IMR-90 (cell line): ENCODE measurements around the gene SEMA4D. TPM values are rescaled to one million over a fixed set of nuclear protein-coding genes. Genes with fewer than 3 reads are reported as not detected.

Source experiments
- ATAC-seq: fragments of 200-7000 bp; cut with Tn5 transposase; 2 replicates; pipeline ENCODE4 v1.9.1; 2020; ENCODE audit warnings: low read depth, mild to moderate bottlenecking, moderate library complexity
- BruUV-seq: library from RNA; stranded (reverse); fragments of 400-500 nt; replicated peaks from 2 replicates; lab custom pipeline; 2021; lab: Mats Ljungman, UMichigan
- CTCF ChIA-PET: fragments of 300-600 bp; formaldehyde crosslinking; extraction: SDS; loops from one replicate; lab custom pipeline; 2021; ENCODE audit warnings: antibody characterized with exemption; lab: Yijun Ruan, JAX
- POLR2A ChIA-PET: fragments of 300-600 bp; sonication (Branson Sonifier 250); formaldehyde crosslinking; loops from one replicate; lab custom pipeline; 2022; ENCODE audit warnings: antibody characterized with exemption; ENCODE audit not compliant: unreplicated experiment; lab: Charles Lee
- DNase-seq: peaks from one replicate; pipeline ENCODE4 v3.0.0; 2013
- H2AFZ ChIP-seq: replicated peaks from 2 replicates; pipeline ENCODE3; 2013; ENCODE audit warnings: low read length, mild to moderate bottlenecking; ENCODE audit not compliant: poor library complexity
- H2AK5ac ChIP-seq: 2 replicates; pipeline ENCODE4 v1.6.1; 2013; ENCODE audit warnings: low read depth, low read length, inconsistent platforms
- H2AK9ac ChIP-seq: replicated peaks from 2 replicates; pipeline ENCODE3; 2013; ENCODE audit warnings: mild to moderate bottlenecking, low read depth, low read length, moderate library complexity; ENCODE audit not compliant: poor library complexity
- H2BK120ac ChIP-seq: 2 replicates; pipeline ENCODE4 v1.6.1; 2013; ENCODE audit warnings: low read depth, low read length, inconsistent platforms
- H2BK15ac ChIP-seq: 3 replicates; pipeline ENCODE4 v1.6.1; 2013; ENCODE audit warnings: low read depth, low read length, inconsistent platforms
- H2BK20ac ChIP-seq: 2 replicates; pipeline ENCODE4 v1.6.1; 2013; ENCODE audit warnings: low read depth, mild to moderate bottlenecking, inconsistent platforms, low read length, moderate library complexity
- H2BK5ac ChIP-seq: 2 replicates; pipeline ENCODE4 v1.6.1; 2013; ENCODE audit warnings: mild to moderate bottlenecking, low read depth, low read length, inconsistent platforms; ENCODE audit not compliant: poor library complexity, severe bottlenecking
- H3K14ac ChIP-seq: replicated peaks from 2 replicates; pipeline ENCODE4 v1.6.1; 2013; ENCODE audit warnings: low read depth, low read length, inconsistent platforms
- H3K18ac ChIP-seq: 2 replicates; pipeline ENCODE4 v1.6.1; 2013; ENCODE audit warnings: low read depth, low read length, control low read depth
- H3K23ac ChIP-seq: 2 replicates; pipeline ENCODE4 v1.6.1; 2013; ENCODE audit warnings: low read depth, low read length, inconsistent platforms
- H3K27ac ChIP-seq: 2 replicates; pipeline ENCODE4 v1.5.1; 2013; ENCODE audit warnings: mild to moderate bottlenecking, control low read depth, low read length; ENCODE audit not compliant: insufficient read depth
- H3K27me3 ChIP-seq: 2 replicates; pipeline ENCODE4 v1.6.1; 2013; ENCODE audit warnings: low read length; ENCODE audit not compliant: control insufficient read depth, insufficient read depth
- H3K36me3 ChIP-seq: 2 replicates; pipeline ENCODE4 v1.6.1; 2013; ENCODE audit warnings: low read length, mixed read lengths; ENCODE audit not compliant: control insufficient read depth, insufficient read depth
- H3K4ac ChIP-seq: 2 replicates; pipeline ENCODE4 v1.6.1; 2013; ENCODE audit warnings: low read depth, low read length, inconsistent platforms
- H3K4me1 ChIP-seq: 2 replicates; pipeline ENCODE4 v1.6.1; 2013; ENCODE audit warnings: low read length, mixed read lengths; ENCODE audit not compliant: control insufficient read depth, insufficient read depth
- H3K4me2 ChIP-seq: 2 replicates; pipeline ENCODE4 v1.6.1; 2013; ENCODE audit warnings: low read depth, mild to moderate bottlenecking, control low read depth, low read length, moderate library complexity
- H3K4me3 ChIP-seq: 2 replicates; pipeline ENCODE4 v1.5.1; 2013; ENCODE audit warnings: low read depth, mild to moderate bottlenecking, control low read depth, low read length, moderate library complexity; ENCODE audit not compliant: insufficient read depth
- H3K56ac ChIP-seq: 2 replicates; pipeline ENCODE4 v1.6.1; 2013; ENCODE audit warnings: low read length, inconsistent platforms; ENCODE audit not compliant: insufficient read depth; ENCODE audit errors: extremely low read depth
- H3K79me1 ChIP-seq, 2 experiments: 2 replicates each; pipeline ENCODE4 v1.6.1; 2013; ENCODE audit warnings: low read length in 2 of 2, inconsistent platforms in 1 of 2, low read depth in 1 of 2
- H3K9ac ChIP-seq: 2 replicates; pipeline ENCODE4 v1.6.1; 2013; ENCODE audit warnings: low read depth, low read length, control low read depth
- H3K9me1 ChIP-seq: 2 replicates; pipeline ENCODE4 v1.6.1; 2013; ENCODE audit warnings: low read length, inconsistent platforms; ENCODE audit not compliant: insufficient read depth
- H3K9me3 ChIP-seq: 2 replicates; pipeline ENCODE4 v1.6.1; 2013; ENCODE audit warnings: low read length; ENCODE audit not compliant: control insufficient read depth, insufficient read depth
- H4K20me1 ChIP-seq: 2 replicates; pipeline ENCODE4 v1.6.1; 2013; ENCODE audit warnings: low read length, inconsistent platforms; ENCODE audit not compliant: insufficient read depth
- H4K5ac ChIP-seq: 2 replicates; pipeline ENCODE4 v1.6.1; 2013; ENCODE audit warnings: mild to moderate bottlenecking, low read depth, low read length, control low read depth
- H4K8ac ChIP-seq, 2 experiments: 2 replicates each; pipeline ENCODE4 v1.6.1; 2013; ENCODE audit warnings: low read depth in 2 of 2, low read length in 2 of 2, control low read depth in 1 of 2, inconsistent platforms in 1 of 2
- H4K91ac ChIP-seq: 2 replicates; pipeline ENCODE4 v1.6.1; 2013; ENCODE audit warnings: low read depth, low read length, inconsistent platforms; ENCODE audit not compliant: insufficient read depth
- BHLHE40 ChIP-seq: fragments of 150-350 bp; IDR thresholded peaks from 2 replicates; pipeline ENCODE4 v1.6.1; 2016; ENCODE audit warnings: mild to moderate bottlenecking, low read depth, low read length
- FOS ChIP-seq: fragments of 150-350 bp; IDR thresholded peaks from 2 replicates; pipeline ENCODE4 v1.6.1; 2016; ENCODE audit warnings: low read depth, low read length
- MAFK ChIP-seq: IDR thresholded peaks from 2 replicates; pipeline ENCODE4 v1.6.1; 2012; ENCODE audit warnings: low read depth, low read length, improper control_type of control experiment
- WGBS, 2 experiments: methylation state at CpG; one replicate each; pipeline versions ENCODE4 v1.1.5 to v1.1.7; 2013; ENCODE audit warnings: missing lambda C conversion rate in 2 of 2; ENCODE audit not compliant: insufficient read length in 1 of 2; ENCODE audit errors: extremely low coverage in 2 of 2; 5-methylcytosine and 5-hydroxymethylcytosine counted together
- dilution Hi-C: fragments of 300-500 bp; cut with HindIII; formaldehyde crosslinking; loops from one replicate; pipeline ENCODE4 v1.14.3; 2018; ENCODE audit warnings: low sequenced_read_pairs; ENCODE audit not compliant: unreplicated experiment
- in situ Hi-C: fragments of 300-500 bp; cut with MboI; formaldehyde crosslinking; loops from 3 replicates; pipeline ENCODE4 v1.14.3; 2019; ENCODE audit warnings: low sequenced_read_pairs, inconsistent platforms, mixed read lengths
- intact Hi-C: fragments of 100-400 bp; cut with micrococcal nuclease; formaldehyde crosslinking; loops from 2 replicates; pipeline ENCODE4 v1.10.0; 2022
- polyA plus RNA-seq, 3 experiments: library from polyadenylated mRNA; depleted of rRNA; stranded (reverse); fragments of >200 nt; gene quantifications; 2 replicates each; pipeline ENCODE4 v1.2.3, GENCODE V29; 2012; ENCODE audit warnings: low replicate concordance in 1 of 3
- total RNA-seq: library from RNA; depleted of rRNA; stranded (reverse); fragments of >200 nt; gene quantifications from 2 replicates; pipeline ENCODE4 v1.2.3, GENCODE V29; 2012

SEMA4D gene
- total and polyA plus RNA-seq, 2 of the 4 experiments (the other 2 are of a cell fraction) = 0.90 to 1.5 TPM

DNA sequence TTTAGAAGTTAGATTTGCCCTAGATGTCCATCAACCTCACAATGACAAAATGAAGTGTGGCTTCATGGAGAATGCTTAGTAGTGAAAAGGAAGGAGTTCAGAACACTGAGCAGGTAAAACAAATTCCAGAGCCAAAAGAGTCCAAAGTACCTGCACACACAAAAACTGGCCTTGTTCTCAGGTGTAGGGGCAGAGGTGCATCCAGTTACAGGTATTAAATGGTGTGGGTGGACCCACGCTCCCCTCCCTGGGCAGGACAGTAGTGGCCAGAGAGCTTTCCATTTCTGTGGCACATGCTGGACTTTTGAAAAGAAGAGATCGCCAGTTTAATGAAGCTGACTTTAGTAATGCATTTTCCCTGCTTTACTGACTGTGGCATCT, 132.4 kb downstream of the SEMA4D start:
- no TSS peak for BruUV-seq
- CTCF ChIA-PET = no interaction called here

More for the DNA sequence above, 132.4 kb downstream of the SEMA4D start:
- H3K4me3 ChIP-seq = no peak overlapping the region
- no peak overlapping the region for H2BK20ac ChIP-seq
- H2BK5ac ChIP-seq = no peak overlapping the region
- no peak overlapping the region for H2BK120ac ChIP-seq
- no peak overlapping the region for H2AFZ ChIP-seq
- no peak overlapping the region for H3K23ac ChIP-seq
- H2BK15ac ChIP-seq = no peak overlapping the region
- intact Hi-C loops = no loop called here
- no peak overlapping the region for H3K14ac ChIP-seq
- H3K18ac ChIP-seq = no peak overlapping the region
- H3K27ac ChIP-seq = no peak overlapping the region
- in situ Hi-C loops = no loop called here
- H3K4me2 ChIP-seq = no peak overlapping the region
- no peaks in the 10 kb centered on the region for H3K79me1 ChIP-seq
- dilution Hi-C loops = no loop called here
- H4K20me1 ChIP-seq = no peaks in the 10 kb centered on the region
- DNase-seq (no peak), ATAC-seq (no peak)
- H2AK5ac ChIP-seq = no peak overlapping the region
- H4K5ac ChIP-seq = no peak overlapping the region
- peaks cover 23% of the 10 kb centered on the region for H3K36me3 ChIP-seq
- 100% methylated on average over 1 of the region's 2 CpGs; no CpG with 5 or more reads in 1 of the 2 experiments for WGBS, 2 experiments
- no peaks in the 10 kb centered on the region for H3K9me3 ChIP-seq
- POLR2A ChIA-PET = no interaction called here
- H4K8ac ChIP-seq = no peak overlapping the region
- no peak overlapping the region for H3K9ac ChIP-seq
- no peaks in the 10 kb centered on the region for H3K27me3 ChIP-seq
- peaks cover 10% of the 10 kb centered on the region for H3K9me1 ChIP-seq
- TF ChIP-seq FOS = no peak
- TF ChIP-seq BHLHE40 = no peak
- TF ChIP-seq MAFK = no peak
- no peak overlapping the region for H2AK9ac ChIP-seq
- no peaks in the 10 kb centered on the region for H3K4me1 ChIP-seq
- H4K91ac ChIP-seq = no peak overlapping the region
- H3K4ac ChIP-seq = no peak overlapping the region
- H3K56ac ChIP-seq = no peak overlapping the region
